GM11168 (cell line): ENCODE data around the gene SLC37A2.

Source experiments
- in situ Hi-C: fragments of 300-500 bp; cut with MboI; formaldehyde crosslinking; loops from one replicate; pipeline ENCODE4 v1.12.0; 2022; ENCODE audit warnings: low sequenced_read_pairs; ENCODE audit not compliant: unreplicated experiment

SLC37A2 gene

DNA sequence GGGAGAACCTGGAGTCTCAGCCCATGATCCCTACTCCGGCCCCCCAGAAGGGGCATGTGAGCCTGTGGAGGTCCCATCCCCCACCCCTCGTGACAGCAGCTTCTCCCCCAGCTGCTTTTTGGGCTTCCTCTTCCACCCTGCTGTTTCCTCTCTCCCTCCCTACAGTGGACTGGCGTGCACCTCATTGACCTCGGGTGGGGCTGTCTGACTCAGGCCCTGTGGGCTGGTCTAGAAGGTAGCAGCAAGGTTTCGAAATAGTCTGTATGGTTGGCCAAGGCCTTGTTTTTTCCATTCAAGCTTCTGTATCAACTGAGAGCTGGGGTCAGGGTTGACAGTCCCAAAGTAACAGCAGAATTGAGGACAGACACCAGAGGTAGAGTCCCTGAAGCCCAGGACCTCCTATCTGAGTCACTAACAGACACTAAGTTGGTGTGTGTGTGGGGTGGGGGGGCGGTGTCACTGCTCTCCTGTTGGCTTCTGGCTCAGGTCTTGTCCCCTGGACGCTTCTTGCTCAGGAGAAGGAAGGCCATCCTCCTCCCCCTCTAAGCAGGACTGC, 7.7 kb downstream of the SLC37A2 start:
- in situ Hi-C loops = no loop called here

DNA sequence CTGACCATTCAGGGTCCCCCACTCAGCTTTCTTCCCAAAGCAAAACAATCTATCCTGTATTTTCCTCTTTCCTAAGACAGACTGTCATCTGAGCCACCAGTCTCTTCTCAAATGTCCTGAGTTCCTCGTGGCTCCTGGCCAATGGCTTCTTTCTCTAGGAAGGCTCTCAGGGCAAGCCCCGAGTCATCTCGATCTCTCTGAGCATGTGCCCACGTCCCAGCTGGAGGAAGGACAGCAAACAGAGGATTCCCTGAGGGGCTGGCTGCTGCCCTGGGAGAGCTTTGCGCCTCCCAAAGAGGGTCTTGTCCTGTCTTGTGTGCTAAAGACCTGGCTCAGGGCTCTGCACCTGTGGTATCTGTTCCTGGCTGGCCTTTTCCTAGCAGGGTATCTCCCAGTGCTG, 8.3 kb downstream of the SLC37A2 start:
- in situ Hi-C loops = no loop called here

DNA sequence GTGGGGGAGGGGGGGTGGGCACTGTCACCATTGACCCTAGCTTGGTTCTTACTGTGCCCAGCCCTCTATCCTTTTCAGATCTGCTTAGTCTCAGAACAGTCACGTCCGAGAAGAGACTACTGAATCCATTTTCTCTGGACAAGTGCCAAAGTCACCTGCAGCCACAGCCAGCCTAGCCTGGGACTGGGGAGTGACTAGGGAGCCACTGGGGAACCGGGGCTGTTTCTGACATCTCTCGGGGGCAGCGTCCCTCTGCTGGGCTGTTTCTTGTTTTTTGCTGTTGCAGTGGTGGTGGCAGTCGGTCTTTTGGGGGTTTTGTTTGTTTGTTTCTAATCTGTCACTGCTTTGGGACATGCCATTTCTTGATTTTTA, 8.7 kb downstream of the SLC37A2 start:
- in situ Hi-C loops = no loop called here

DNA sequence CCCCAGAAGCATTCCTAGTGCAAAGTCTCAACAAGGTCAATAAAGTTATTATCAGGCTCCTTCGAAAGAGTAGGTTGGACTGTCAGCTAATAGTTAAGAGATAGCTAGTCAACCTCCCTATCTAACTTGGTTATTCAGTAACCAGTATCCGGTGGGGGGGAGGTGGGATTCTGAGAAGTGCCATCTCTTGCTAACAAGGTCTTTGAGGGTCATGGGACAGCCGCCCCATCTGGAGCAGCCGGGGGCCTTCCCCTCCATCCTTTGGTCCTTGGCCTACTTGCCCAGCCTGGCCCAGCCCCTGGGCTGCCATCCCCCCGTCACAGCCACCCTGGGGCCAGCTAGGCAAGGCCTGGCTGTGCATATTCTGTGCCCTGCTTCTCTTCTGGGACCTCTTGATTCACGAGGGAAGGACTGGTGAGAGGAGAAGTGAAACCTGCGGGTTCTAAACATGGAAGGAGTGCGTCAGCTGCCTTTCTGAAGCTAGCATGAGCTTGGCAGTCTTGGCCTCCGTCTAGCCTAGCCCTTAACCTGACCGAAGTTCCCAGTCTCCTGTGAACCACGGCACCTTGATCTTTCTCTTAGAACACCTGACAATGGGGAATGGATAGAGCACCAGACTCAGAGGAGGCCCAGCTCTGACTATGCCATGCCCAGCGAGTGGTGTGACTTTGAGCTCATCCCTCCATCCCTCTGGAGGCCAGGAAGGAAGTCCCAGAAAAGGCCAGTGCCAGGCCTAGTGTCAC, 9.3 kb downstream of the SLC37A2 start:
- in situ Hi-C loops = no loop called here

DNA sequence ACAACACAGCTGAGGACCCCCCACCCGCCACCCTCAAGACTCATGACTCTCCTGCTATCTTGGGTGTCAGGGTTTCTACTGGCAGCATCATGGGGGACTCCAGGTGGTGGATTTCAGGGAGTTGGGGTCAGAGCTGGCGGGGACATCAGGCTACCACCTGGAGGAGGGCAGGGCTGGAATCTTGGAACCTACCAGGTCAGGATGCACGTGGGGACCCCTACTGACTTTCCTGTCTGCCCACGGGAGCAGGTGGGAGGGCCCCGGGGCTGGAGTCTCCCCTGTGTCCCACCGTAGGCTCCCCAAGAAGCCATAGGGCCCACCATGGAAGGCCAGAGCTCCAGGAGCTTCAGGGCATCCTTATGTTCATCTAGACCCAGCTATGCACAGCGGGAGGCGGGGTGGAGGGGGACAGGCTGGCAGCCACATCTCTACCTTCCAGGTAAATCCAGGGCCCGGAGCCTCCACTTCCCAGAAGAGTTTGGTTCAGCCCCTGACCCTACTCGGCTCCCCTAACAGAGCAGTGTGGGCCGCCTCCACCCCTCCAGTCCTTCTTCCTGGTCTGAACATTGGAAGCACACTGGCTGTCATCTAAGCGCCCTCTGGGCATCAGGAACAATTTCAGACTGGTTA, 10.0 kb downstream of the SLC37A2 start:
- in situ Hi-C loops = no loop called here

DNA sequence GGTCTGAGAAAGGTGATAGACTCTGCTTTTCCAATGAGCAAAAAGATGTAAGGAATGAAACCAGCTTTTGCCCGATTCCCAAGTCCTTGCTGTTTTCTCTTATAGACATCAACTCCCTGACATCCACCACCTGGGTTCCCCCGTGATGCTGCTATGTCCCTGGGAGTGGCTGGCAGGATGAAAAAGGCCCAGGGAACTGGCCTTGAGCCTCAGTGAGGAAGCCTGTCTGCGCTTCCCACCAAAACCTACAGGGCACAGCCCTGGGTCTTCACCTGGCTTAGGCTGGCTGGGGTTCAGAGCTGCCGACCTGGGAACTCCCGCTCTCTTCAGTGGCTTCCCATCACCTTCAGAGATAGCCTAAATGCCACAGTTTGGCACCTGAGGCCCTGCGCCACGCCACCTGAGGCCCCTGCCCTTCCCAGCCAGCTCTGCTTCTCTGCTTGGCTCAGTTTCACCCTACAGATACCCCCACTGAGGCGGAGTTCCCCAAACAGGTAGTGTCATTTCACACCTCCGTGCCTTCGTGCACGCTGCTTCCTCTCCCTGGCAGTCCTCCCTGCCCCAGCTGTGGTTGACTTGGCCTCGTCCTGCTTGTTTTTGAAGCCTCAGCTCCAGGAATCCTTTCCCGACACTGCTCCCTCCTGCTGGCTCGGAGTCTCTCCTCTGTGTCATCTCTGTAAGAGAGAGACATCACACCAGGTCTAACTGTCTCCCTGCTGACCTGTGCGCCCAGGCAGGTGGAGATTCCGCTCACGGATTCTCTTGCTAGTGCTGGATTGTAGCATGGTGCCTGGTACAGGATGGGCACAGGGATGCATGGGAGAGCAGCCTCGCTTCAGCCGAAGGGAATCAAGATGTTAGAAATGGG, 10.7 kb downstream of the SLC37A2 start:
- in situ Hi-C loops = no loop called here

DNA sequence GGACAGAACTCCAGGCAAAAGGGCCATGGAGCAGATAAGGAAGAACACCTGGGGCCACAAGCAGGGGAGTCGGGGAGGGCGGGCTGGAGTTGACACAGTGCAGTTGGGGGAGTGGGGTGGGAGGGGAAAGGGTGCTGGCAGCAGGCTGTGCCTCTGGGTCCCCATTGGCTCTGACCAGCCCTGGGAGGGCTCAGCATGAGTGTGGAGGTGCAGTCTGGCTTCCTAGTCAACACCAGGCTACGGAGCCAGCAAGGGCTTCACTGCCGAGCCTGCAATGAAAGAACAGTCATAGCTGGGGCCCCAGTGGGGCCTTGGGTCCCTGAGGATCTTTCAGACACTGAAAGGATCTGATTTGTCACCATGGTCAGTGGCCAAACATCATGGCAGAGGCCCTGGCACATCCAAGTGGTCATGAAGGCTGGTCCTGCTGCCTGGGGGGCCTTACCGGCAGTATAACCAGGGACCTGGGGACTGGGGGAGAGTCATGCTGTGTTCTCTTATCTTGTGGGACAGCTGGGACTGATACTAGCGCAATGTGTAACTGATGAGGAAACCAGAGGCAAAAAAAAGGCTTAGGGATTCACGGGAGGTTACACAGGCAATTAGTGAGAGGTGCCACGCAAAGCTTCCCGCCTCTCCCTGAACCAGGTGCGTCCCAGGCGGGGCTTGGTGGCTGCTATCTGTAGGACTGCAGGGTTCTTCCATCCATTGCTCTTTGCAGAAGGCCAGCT, 11.6 kb downstream of the SLC37A2 start:
- in situ Hi-C loops = no loop called here

DNA sequence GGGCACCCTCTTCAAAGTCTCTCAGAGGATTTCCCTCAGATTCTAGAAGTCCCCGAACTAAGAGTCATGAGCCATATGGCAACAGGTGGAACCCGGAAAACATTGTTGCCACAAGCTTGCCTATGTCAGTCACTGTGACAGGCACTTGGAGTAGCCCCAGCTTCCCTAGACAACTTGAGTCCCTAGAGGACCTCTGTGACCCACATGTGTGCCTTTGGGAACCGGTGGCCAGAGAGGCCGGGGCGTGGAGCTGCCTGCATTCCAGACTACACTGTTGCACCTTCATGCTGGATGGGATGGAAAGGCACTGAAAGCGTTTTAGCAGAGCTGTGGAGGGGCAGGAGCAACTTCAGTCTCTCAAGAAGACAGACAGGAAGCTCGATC, 12.1 kb downstream of the SLC37A2 start:
- in situ Hi-C loops = no loop called here

DNA sequence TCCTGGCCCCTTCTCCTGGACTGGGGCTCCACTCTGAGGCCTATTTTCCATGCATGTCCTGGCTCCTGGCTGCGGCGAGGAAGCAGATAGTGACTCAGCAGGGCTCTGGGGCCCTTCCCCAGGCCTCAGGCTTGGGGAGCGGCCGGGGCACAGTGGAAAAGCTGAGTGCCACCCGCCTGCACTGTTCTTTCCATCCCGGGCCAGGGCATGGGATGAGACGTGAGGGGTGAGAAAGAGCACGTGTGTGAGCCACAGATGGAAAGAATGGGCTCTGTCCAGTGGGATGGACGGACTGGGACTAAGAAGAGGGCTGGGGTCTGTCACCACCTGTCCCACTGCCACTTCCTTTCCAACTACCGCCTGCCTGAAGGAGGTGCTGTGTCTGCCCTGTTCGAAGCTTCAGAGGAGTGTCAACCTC, 12.8 kb downstream of the SLC37A2 start:
- in situ Hi-C loops = no loop called here

DNA sequence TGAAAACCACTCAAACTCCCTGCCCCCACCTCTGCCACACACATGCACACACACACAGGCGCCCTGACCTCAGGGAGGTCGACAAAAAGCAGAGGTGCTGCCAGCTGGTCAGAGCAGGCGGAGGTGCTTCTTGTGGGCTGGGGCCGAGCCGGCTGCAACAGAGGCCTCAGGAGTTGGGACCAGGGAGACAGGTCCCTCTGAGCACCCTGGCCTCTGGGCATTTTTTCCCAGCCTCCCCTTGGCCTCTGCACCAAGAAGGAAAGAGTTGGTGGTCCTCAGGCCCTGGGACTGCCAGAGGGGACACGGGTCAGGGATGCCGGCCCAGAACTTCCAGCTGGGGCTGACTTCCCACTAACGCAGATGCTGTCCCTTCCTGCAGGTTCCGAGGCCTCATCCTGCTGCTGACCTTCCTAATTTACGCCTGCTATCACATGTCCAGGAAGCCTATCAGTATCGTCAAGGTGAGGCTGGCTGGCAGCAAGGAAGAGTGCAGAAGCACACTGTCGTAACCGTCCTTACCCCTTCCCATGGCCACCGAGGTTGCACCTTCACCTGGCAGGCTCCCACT, 13.4 kb downstream of the SLC37A2 start:
- in situ Hi-C loops = no loop called here

DNA sequence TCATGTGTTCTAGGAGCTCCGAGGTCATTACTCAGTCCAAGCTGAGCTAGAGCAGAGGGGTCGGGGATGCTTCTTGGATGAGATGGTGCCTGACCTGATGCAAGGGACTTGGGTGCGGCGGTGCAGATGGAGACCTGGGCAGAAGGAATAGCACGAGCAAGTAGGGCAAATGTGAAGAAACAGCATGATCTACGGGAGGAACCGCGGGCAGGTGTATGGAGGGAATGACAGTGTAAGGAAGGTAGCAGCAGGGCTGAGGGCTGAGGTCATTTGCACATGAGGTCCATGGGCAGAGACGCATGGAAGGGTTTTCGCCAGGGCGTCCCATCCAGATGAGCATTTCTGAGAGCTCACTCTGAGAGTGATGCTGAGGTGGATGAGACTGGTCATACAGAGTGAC, 14.9 kb downstream of the SLC37A2 start:
- in situ Hi-C loops = no loop called here

DNA sequence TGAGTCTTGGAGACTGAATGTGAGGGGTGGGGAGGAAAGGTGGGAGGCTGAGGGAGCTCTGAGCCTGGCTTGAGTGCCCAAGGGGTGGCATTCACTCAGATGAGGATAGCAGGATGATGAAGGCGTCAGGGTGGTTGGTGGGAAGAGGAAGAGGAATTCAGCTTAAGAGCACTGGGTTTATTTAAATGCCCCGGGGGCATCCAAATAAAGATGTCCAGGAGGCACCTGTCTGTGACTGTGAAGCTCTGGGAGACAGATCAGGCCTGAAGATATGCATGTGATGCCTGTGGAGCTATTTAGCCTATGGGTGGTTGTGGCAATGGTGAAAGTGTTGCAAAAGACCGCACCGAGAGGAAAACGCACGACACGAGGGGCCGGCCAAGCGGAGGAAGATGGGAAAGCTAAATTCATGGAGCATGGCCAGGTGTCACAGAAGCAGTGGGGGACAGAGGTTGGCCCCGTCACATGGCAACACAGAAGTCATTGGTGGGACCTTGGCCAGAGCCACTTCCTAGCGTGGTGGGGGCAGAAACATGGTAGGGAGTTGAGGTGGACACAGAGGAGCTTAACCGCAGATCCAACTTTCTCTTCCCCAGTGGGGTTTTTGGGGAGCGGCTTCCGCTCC, 15.5 kb downstream of the SLC37A2 start:
- in situ Hi-C loops = no loop called here

DNA sequence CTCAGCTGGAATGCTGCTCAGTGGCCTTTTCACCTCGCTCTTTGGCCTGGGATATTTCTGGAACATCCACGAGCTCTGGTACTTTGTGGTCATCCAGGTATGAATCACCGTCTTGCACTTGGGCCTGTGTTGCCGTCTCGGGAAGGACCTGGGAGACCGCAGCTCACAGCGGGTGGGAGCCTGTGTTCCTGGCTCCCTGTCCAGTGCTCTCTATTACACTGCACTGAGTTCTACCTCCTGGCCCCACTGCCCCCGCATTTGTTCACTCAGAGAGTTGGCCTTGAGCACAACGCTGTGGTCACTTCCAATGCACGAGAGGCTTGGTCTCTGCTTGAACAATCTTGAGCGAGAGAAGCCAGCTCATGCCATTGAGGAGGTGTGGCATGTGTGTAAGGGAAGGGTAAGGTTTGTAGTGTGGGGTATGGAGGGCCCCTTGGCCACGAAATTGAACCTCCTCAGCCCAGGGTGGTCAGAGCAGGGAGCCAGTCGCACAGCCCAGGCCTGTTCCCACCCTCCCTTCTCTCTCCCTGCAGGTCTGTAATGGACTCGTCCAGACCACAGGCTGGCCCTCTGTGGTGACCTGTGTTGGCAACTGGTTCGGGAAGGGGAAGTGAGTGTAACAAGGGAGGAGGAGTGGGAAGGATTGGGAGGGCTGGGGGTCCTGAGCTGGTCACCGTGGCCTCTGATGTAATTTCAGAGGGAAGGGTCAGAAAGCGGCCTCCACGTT, 16.2 kb downstream of the SLC37A2 start:
- in situ Hi-C loops = no loop called here

DNA sequence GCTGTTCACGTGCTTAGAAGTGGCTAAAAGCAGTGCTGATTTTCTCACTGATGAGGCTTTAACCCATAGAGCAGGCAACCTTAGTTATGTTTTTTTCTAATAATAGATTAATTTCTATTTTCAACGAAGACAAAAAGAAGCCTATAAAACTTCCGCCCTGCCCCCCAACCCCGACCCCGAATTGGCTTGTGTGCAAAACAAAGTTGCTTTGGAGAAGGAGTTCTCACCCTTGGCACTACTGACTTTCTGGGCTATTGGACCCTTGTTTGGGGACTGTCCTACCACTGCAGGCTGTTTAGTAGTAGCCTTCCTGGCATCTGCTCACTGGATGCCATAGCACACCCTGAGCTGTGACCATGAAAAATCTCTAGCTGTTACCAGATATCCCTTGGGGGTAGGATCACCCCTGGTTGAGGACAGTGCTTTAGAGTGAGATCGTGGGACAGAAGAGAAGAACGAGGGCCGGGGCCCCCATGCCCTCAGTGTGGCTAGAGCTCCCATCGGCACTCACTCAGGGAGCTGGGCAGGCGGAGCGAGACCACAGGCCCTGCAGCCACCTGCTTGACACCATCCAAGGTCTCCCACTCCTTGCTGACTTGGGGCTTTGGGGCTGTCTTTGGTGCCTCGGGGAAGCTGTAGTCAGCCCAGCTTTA, 16.9 kb downstream of the SLC37A2 start:
- in situ Hi-C loops = no loop called here

DNA sequence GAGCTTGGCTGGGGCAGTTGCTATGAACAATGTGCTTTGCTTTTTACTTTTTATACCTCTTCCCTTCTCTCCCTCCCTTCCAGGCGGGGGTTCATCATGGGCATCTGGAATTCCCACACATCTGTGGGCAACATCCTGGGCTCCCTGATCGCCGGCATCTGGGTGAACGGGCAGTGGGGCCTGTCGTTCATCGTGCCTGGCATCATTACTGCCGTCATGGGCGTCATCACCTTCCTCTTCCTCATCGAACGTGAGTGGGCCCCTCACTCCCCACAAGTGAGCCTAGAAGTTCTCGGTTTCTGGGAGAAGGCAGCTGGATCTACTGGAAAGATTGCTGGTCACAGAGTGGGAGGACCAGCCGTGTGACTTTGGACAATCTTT, 17.4 kb downstream of the SLC37A2 start:
- in situ Hi-C loops = no loop called here

DNA sequence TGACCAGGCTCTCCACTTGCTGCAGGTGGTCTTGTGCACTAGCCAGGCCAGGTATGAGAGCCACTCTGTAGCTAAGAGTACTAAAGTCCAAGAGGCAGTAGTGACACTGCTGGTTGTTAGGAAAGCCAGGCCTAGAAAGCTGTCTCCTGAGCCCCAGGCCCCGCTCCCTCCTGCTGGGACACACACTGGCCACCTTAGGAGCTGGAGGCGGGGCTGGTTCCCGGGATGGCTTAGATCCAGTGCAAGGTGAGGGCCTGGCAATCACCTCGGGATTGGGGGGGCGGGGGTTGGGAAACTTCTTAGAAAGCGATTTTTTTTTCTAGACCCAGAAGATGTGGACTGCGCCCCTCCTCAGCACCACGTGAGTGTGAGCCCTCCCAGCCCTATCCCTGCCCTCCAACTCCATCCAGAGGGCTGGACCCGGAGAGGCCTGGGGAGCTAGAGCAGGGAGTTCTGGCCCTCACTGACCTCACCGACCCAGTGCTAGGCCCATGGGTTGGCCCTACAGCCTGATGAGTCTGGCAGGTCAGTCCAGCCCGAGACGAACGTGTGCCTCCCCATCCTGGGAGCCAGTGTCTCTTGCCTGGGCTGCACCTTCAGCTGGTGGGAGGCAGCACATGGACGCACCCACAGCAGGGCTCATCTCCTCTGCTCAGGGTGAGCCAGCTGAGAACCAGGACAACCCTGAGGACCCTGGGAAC, 18.1 kb downstream of the SLC37A2 start:
- in situ Hi-C loops = no loop called here

DNA sequence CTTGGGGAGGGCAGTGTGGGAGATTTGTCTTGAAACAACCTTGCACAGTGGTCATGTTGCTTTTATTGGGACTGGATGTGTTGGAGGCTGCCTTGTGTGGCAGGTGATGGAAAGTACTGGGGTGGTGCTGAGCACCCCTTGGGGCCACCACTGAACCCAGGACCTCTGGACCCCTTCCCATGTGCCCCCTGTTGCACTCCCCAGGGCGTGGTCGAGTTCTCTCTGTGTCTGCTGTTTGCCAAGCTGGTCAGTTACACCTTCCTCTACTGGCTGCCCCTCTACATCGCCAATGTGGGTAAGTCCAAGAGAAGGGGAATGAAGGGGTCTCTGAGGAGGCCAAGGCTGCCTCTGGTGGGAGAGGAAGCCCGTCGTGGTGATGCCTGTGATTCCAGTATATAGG, 18.9 kb downstream of the SLC37A2 start:
- in situ Hi-C loops = no loop called here
